GM23338 (cell line): ENCODE measurements around the gene IRAK2. TPM values are rescaled to one million over a fixed set of nuclear protein-coding genes. Genes with fewer than 3 reads are reported as not detected.

Experiments used
- ATAC-seq: fragments of 200-7000 bp; cut with Tn5 transposase; 3 replicates; pipeline ENCODE4 v1.9.1; 2020
- DNase-seq: peaks from one replicate; pipeline ENCODE4 v3.0.0-alpha.2; 2015; ENCODE audit warnings: low spot score
- H2AFZ ChIP-seq: fragments of 200-600 bp; sonication (generic); 2 replicates; pipeline ENCODE4 v1.8.0; 2016; ENCODE audit warnings: antibody characterized with exemption, mild to moderate bottlenecking, moderate library complexity
- H3F3A ChIP-seq: fragments of 200-600 bp; sonication (generic); replicated peaks from 2 replicates; pipeline ENCODE4 v1.8.0; 2017; ENCODE audit warnings: antibody characterized with exemption, mixed run types, low read depth
- H3K27ac ChIP-seq: fragments of 200-600 bp; sonication (generic); 2 replicates; pipeline ENCODE4 v1.6.1; 2016; ENCODE audit warnings: low read depth
- H3K27me3 ChIP-seq: fragments of 200-600 bp; sonication (generic); 2 replicates; pipeline ENCODE4 v1.8.0; 2016; ENCODE audit warnings: mild to moderate bottlenecking, mixed run types, moderate library complexity; ENCODE audit not compliant: insufficient read depth
- H3K36me3 ChIP-seq: fragments of 200-600 bp; sonication (generic); 2 replicates; pipeline ENCODE4 v1.8.0; 2016; ENCODE audit warnings: mild to moderate bottlenecking; ENCODE audit not compliant: insufficient read depth
- H3K4me1 ChIP-seq: fragments of 200-600 bp; sonication (generic); 2 replicates; pipeline ENCODE4 v1.8.0; 2016; ENCODE audit warnings: mild to moderate bottlenecking, moderate library complexity; ENCODE audit not compliant: insufficient read depth
- H3K4me2 ChIP-seq: fragments of 200-600 bp; sonication (generic); 2 replicates; pipeline ENCODE4 v1.7.1; 2017; ENCODE audit warnings: mixed run types
- H3K4me3 ChIP-seq: fragments of 200-600 bp; sonication (generic); 2 replicates; pipeline ENCODE4 v1.6.1; 2016; ENCODE audit warnings: mixed run types
- H3K79me2 ChIP-seq: fragments of 200-600 bp; sonication (generic); replicated peaks from 2 replicates; pipeline ENCODE4 v1.8.0; 2017; ENCODE audit warnings: mild to moderate bottlenecking; ENCODE audit not compliant: insufficient read depth
- H3K9me2 ChIP-seq: fragments of 200-600 bp; sonication (generic); 2 replicates; pipeline ENCODE4 v1.8.0; 2017; ENCODE audit not compliant: insufficient read depth
- H4K20me1 ChIP-seq: fragments of 200-600 bp; sonication (generic); replicated peaks from 2 replicates; pipeline ENCODE4 v1.8.0; 2017; ENCODE audit warnings: mild to moderate bottlenecking; ENCODE audit not compliant: insufficient read depth
- H3K27ac Mint-ChIP-seq: 2 replicates; pipeline ENCODE4 v1.8.0; 2020; ENCODE audit warnings: inconsistent platforms, mild to moderate bottlenecking, moderate library complexity, mixed read lengths
- H3K27me3 Mint-ChIP-seq: 3 replicates; pipeline ENCODE4 v1.8.0; 2022; ENCODE audit warnings: low read depth, mild to moderate bottlenecking, moderate library complexity, mixed read lengths, inconsistent platforms; ENCODE audit not compliant: insufficient read depth, poor library complexity
- H3K36me3 Mint-ChIP-seq: 3 replicates; pipeline ENCODE4 v1.8.0; 2021; ENCODE audit warnings: low read depth, mild to moderate bottlenecking, inconsistent platforms, moderate library complexity, mixed read lengths
- H3K4me1 Mint-ChIP-seq: 3 replicates; pipeline ENCODE4 v1.8.0; 2020; ENCODE audit warnings: mild to moderate bottlenecking, inconsistent platforms, mixed read lengths
- H3K4me3 Mint-ChIP-seq: 3 replicates; pipeline ENCODE4 v1.8.0; 2021; ENCODE audit warnings: moderate library complexity, mild to moderate bottlenecking, inconsistent platforms, mixed read lengths
- H3K9me3 Mint-ChIP-seq: 3 replicates; pipeline ENCODE4 v1.8.0; 2020; ENCODE audit warnings: moderate library complexity, mild to moderate bottlenecking, inconsistent platforms, mixed read lengths
- CREB1 ChIP-seq: fragments of 250-450 bp; sonication (Bioruptor Pico); IDR thresholded peaks from 2 replicates; pipeline ENCODE4 v1.5.0; 2020; ENCODE audit warnings: low read depth, mild to moderate bottlenecking, moderate library complexity
- CTCF ChIP-seq, 2 experiments: fragments of 200-600 bp in 1 of 2; sonication (generic) in 1 of 2; conservative IDR thresholded peaks; 2 replicates each; pipeline versions ENCODE4 v1.5.1 to v1.6.1; 2016 to 2017; ENCODE audit warnings: antibody characterized with exemption in 2 of 2, low read depth in 2 of 2, mild to moderate bottlenecking in 2 of 2, moderate library complexity in 1 of 2
- ETS1 ChIP-seq: IDR thresholded peaks from 2 replicates; pipeline ENCODE4 v1.6.1; 2016; ENCODE audit warnings: antibody characterized with exemption
- EZH2 ChIP-seq: fragments of 200-600 bp; sonication (generic); IDR thresholded peaks from one replicate; pipeline ENCODE4 v1.8.0; 2017; ENCODE audit warnings: antibody characterized with exemption, mild to moderate bottlenecking, low read depth; ENCODE audit not compliant: unreplicated experiment
- EZH2phosphoT487 ChIP-seq: fragments of 200-600 bp; sonication (generic); IDR thresholded peaks from one replicate; pipeline ENCODE4 v1.8.1; 2018; ENCODE audit warnings: antibody characterized with exemption; ENCODE audit not compliant: unreplicated experiment
- JUNB ChIP-seq: IDR thresholded peaks from one replicate; pipeline ENCODE4 v1.6.1; 2016; ENCODE audit warnings: antibody characterized with exemption; ENCODE audit not compliant: unreplicated experiment
- POLR2AphosphoS5 ChIP-seq: IDR thresholded peaks from 2 replicates; pipeline ENCODE4 v1.6.1; 2016; ENCODE audit warnings: antibody characterized with exemption, low read depth
- REST ChIP-seq: IDR thresholded peaks from one replicate; pipeline ENCODE4 v1.6.1; 2018; ENCODE audit warnings: antibody characterized with exemption; ENCODE audit not compliant: unreplicated experiment
- STAT1 ChIP-seq: IDR thresholded peaks from one replicate; pipeline ENCODE4 v1.6.1; 2016; ENCODE audit warnings: antibody characterized with exemption; ENCODE audit not compliant: unreplicated experiment
- ZNF331 ChIP-seq: fragments of 250-450 bp; sonication (Bioruptor Pico); IDR thresholded peaks from 2 replicates; pipeline ENCODE4 v1.5.0; 2020; ENCODE audit warnings: low read depth, mild to moderate bottlenecking, moderate library complexity
- ZNF462 ChIP-seq: fragments of 250-450 bp; sonication (Bioruptor Pico); IDR thresholded peaks from 2 replicates; pipeline ENCODE4 v1.5.0; 2020; ENCODE audit warnings: mild to moderate bottlenecking, moderate library complexity
- polyA plus RNA-seq: library from polyadenylated mRNA; unstranded; fragments of >200 nt; fragmentation: Nextera tagmentation; extraction: Ambion mirVana; gene quantifications from 2 replicates; pipeline ENCODE4 v1.2.1, GENCODE V29; 2016
- total RNA-seq: library from RNA; depleted of rRNA; stranded (reverse); fragments of >200 nt; shearing (Covaris generic); gene quantifications from 2 replicates; pipeline ENCODE4 v1.2.3, GENCODE V29; 2014

The IRAK2 gene
- total and polyA plus RNA-seq, 2 experiments from 2014 or later = 0.37 to 1.4 TPM

DNA sequence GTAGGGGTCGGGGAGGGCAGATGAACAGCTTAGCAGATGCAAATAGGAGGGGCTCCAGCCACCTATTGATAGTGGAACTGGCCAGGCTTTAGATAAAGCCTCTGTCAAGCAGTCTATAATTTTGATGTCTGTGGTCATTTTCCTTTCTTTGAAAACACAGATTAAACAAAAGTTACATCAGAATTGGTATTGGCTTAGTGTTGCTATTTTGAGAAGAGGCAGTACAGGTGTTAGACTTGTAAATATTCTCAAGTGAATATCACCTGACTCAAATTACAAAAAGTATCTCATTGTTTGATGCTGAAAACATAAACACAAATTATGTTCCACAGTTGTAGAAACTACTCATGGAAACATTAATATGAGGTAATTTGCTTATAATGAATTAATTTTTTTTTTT is 109.9 kb downstream of the IRAK2 start (continued):
- TF ChIP-seq EZH2 = no peak
- no peak for TF ChIP-seq EZH2phosphoT487
- TF ChIP-seq ZNF462 (CRISPR knock-in tag) = no peak

DNA sequence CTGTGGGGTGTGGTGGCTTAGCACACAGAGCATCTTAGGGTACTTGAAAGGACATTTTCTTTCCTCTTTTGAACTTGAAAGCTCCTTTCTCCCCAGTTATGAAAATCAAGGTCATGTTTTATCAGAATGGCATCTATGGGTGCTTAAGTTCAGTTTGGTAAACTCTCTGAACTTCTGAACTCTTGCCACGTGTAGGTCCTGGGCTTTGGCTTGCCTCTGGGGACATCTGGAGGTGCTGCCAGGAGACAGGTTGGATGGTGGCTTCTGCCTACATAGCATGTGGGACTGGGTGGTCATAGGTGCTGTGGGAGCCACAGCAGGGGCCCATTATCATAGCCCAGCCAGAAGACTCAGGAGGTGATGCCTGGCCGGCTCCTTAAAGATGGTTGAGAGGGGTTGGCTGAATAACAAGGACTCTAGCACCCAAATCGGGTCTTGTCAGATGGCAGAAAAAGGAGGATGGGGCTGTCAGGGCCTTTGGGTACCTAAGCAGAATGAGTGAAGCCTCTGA is 112.5 kb downstream of the IRAK2 start:
- Mint-ChIP-seq H3K36me3 (peaks cover 48% of the 10 kb centered on the region), H3K4me1 (no peaks in the 10 kb centered on the region; the same call in 2 of the 3 replicates), H3K27ac (no peak overlapping the region), H3K9me3 (no peaks in the 10 kb centered on the region), H3K27me3 (peaks cover 5% of the 10 kb centered on the region), H3K4me3 (no peak overlapping the region)
- DNase-seq (no peak), ATAC-seq (no peak)
- Histone ChIP-seq H3K79me2 (peaks cover 31% of the 10 kb centered on the region), H3K4me2 (no peak overlapping the region), H3K27me3 (no peaks in the 10 kb centered on the region), H4K20me1 (peaks cover 9% of the 10 kb centered on the region; the same call in 1 of the 2 replicates), H3K4me3 (no peak overlapping the region), H3K27ac (no peak overlapping the region), H2AFZ (no peak overlapping the region), H3K9me2 (no peaks in the 10 kb centered on the region), H3F3A (no peaks in the 10 kb centered on the region), H3K36me3 (peaks cover 10% of the 10 kb centered on the region; the same call in 1 of the 2 replicates), H3K4me1 (no peaks in the 10 kb centered on the region)
- TF ChIP-seq POLR2AphosphoS5 (no peak), CREB1 (CRISPR knock-in tag) (no peak), ETS1 (no peak), ZNF331 (CRISPR knock-in tag) (no peak), STAT1 (no peak), EZH2 (no peak), CTCF (conservative IDR thresholded peaks at IDR 0.05; ENCODE audit: low read depth in 2 of 2) (no peak), JUNB (no peak), REST (no peak), EZH2phosphoT487 (no peak)
